ENCODE measurements around the gene IQCH.
A peak's percentile ranks its signal among the peaks of the same experiment; 100 is the strongest.
"Not testable (repeated sequence)": the region's sequence is repeated elsewhere in the genome, so short reads cannot be mapped to it uniquely, and the experiment has no call there.

Gene IQCH

GRCh38 chr15:67248011-67248505 lies 6.5 kb upstream of the IQCH start:
- DNase-seq, result peak; percentile 31

- no peak for DNase-seq
Observed at GRCh38 chr15:67249830-67250229, 4.8 kb upstream of the IQCH start.

DNA sequence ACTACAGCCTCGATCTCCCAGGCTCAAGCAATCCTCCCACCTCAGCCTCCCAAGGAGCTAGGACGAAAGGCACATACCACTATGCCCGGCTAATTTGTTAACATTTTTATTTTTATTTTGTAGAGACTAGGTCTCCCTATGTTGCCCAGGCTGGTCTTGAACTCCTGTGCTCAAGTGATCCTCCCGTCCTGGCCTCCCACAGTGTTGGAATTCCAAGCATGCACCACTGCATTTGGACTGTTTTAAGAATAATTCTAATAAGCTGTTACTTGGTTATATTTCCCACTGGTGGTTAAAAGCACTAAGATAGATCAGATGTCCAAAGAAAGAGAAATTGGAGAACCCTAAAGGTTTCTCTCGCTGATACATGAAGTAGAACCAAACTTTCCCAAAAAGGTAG lies 3.3 kb upstream of the IQCH start:
- DNase-seq, result no peak

DNA sequence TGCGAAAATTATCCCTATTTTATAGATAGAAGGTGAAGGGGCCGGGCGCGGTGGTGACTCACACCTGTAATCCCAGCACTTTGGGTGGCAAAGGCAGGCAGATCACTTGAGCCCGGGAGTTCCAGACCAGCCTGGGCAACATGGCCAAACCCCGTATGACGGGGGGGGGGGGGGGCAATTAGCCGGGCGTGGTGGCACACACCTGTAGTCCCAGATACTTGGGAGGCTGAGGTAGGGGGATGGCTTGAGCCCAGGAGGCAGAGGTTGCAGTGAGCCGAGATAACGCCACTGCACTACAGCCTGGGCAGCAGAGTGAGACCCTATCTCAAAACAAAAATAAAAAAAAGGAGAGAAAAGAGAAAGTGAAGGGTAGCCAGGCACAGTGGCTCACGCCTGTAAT lies 1.5 kb upstream of the IQCH start:
- no peak for DNase-seq

DNA sequence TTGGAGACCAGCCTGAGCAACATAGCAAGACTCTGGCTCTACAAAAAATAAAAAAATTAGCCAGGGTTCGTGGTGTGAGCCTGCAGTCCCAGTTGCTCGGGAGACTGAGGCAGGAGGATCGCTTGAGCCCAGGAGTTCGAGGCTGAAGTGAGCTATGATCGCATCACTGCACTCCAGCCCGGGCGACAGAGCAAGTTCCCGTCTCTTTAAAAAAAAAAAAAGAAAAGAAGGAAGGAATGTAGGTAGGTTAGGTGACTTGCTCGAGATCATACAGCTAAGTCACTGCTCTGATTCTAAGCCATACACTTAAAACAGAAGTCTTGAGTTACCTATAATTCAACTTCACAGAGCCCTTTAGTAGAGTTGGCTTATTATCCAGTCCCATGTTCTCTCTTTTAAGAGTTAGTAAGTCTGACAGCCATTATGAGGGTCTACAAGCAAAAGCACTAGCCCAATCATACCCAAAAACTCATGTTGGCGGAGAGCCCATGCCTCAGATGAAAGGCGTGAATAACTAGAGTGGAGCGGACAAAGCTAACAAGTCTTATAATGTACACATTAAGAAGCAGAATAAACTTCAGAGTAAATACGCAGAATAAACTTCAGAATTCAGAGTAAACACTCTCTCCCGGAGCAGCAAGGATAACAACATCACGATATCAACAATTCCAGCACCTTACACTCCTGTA lies 893 bp upstream of the IQCH start:
- peak; percentile 22 for DNase-seq

- DNase-seq, result no peak
Observed at GRCh38 chr15:67256051-67256450, 1.5 kb downstream of the IQCH start.

GRCh38 chr15:67258412-67258811 lies 3.8 kb downstream of the IQCH start:
- not testable (repeated sequence) for DNase-seq

DNA sequence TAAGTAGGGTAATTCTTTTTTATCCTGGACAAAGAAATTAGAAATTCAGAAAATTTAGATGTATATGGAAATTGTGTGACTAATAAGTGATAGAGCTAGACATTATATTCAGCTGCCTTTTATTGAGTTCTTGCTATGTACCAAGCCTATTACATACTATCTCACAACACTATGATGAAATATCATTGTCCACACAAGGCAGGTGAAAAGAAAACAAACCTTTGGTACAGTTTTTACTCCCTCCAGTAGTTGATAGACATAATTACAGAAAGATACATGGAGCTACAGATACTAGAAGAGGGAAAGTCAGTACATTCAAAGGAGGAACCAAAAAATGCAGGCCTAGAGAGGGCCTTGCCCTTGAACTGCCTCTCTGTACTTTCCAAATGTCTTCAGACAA lies 4.8 kb downstream of the IQCH start:
- DNase-seq, result no peak

- DNase-seq, result no peak
Observed at GRCh38 chr15:67259806-67260205, 5.2 kb downstream of the IQCH start.

- no peak for DNase-seq
Observed at GRCh38 chr15:67266870-67267269, 12.3 kb downstream of the IQCH start.

DNA sequence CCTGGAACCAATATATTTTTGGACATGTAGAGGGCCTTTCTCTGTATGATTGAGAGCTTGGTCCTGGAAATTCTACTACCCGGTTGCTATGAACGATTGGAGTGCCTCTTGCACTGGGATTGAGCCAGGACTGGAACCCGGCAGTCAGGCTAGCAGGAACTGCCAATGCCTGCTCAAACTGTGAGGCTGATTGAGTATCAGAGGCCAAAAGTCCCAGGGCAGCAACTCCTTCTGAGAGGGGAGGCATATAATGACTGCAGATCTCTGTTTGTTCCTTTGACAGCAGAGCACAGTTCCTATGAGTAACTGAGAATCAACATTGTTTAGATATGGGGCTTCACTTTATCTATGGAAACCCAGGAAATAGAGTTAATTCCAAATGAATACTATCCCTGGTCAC lies 12.9 kb downstream of the IQCH start:
- no peak for DNase-seq

GRCh38 chr15:67267951-67268941 lies 13.7 kb downstream of the IQCH start:
- no peak for DNase-seq

- no peak for DNase-seq
Observed at GRCh38 chr15:67274236-67274635, 19.6 kb downstream of the IQCH start.

DNA sequence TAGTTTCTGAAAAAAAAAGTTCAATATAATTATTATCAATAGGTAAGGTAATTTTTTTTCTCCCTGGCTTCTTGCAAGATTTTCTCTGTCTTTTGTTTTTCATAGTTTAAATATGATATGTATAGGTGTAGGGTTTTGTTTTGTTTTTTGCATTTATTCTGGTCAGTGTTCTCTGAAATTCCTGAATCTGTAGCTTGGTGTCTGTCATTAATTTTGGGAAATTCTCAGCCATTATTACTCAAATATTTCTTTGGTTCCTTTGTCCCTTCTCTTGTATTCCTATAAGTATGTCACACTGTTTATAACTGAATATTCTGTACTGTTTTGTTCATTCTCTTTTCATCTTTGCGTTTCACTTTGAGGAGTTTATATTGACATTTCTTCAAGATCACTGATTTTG lies 22.1 kb downstream of the IQCH start:
- DNase-seq, result no peak

GRCh38 chr15:67280217-67280616 lies 25.6 kb downstream of the IQCH start:
- no peak for DNase-seq

GRCh38 chr15:67281714-67282113 lies 27.1 kb downstream of the IQCH start:
- no peak for DNase-seq

DNA sequence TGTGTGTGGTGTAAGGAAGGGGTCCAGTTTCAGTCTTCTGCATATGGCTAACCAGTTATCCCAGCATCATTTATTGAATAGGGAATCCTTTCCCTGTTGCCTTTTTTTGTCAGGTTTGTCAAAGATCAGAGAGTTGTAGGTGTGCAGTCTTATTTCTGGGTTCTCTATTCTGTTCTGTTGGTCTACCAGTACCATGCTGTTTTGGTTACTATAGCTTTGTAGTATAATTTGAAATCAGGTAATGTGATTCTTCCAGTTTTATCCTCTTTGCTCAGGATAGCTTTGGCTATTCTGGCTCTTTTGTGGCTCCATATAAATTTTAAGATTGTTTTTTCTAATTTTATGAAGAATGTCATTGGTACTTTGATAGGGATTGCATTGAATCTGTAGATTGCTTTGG lies 31.0 kb downstream of the IQCH start:
- not testable (repeated sequence) for DNase-seq

DNA sequence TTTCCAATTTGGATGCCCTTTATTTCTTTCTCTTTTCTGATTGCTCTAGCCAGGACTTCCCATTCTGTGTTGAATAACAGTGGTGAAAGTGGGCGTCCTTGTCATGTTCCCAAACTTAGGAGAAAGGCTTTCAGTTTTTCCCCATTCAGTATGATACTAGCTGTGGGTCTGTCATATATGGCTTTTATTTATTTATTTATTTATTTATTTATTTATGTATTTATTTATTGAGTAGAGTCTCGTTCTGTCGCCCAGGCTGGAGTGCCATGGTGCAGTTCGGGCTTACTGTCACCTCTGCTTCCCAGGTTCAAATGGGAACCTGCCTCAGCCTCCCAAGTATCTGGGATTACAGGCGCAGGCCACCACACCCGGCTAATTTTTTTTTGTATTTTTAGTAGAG lies 31.8 kb downstream of the IQCH start:
- not testable (repeated sequence) for DNase-seq

- DNase-seq, result no peak
Observed at GRCh38 chr15:67290319-67290718, 35.7 kb downstream of the IQCH start.

DNA sequence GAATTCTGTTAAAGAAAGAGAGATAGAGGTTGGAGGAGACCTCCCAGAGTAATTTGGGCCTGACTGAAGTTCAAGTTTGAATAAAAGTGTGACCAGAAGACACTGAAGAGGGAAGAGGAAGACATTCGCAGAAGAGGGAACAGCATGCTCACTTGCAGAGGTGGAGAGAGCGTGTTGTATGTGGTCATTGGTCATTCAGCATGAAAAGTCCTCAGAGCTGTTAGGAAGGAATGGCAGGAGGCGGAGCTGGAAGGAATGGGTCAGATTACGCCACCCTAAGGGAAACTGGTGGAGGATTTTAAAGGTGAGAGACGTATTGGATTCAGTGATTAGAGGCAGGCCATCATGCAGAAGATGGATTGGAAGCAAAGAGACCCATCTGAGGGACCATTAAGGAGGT lies 41.6 kb downstream of the IQCH start:
- no peak for DNase-seq

- DNase-seq, result no peak
Observed at GRCh38 chr15:67296684-67297083, 42.1 kb downstream of the IQCH start.

- no peak for DNase-seq
Observed at GRCh38 chr15:67300266-67301025, 45.9 kb downstream of the IQCH start.

Data from fibroblast of skin of right quadriceps (primary cell).